Measurements from ENCODE around the gene LLGL2. TPM values are rescaled to one million over a fixed set of nuclear protein-coding genes. Genes with fewer than 3 reads are reported as not detected.
A peak's percentile ranks its signal among the peaks of the same experiment; 100 is the strongest.

LLGL2 gene
- polyA plus RNA-seq, 1 donor (not counting 4 experiments of a cell fraction or from before 2014, with no cell fraction given), result 13.8 TPM

DNA sequence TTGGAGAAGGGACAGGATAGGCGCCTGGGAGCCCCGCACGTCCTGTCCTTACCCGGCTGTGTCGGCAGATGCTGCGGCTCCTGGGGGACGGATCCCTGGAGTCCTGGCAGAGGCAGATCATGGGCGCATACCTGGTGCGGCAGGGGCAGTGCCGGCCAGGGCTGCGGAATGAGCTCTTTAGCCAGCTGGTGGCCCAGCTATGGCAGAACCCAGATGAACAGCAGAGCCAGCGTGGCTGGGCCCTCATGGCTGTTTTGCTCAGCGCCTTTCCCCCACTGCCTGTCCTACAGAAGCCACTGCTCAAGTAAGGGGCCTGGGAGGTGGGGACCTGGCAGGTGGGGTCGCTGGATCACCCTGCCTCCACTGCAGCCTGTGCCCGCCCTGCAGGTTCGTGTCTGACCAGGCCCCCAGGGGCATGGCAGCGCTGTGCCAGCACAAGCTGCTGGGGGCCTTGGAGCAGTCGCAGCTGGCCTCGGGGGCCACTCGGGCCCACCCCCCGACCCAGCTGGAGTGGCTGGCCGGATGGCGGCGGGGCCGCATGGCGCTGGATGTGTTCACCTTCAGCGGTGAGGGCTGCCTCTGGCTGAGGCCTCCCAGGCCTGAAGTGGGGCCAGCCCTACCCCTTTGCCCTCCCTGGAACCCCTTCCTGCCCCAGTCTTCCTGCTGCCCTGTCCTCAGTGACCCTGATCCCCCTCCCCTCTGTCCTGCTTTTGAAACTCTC lies 87.6 kb downstream of the LLGL2 start:
- H3K79me2 ChIP-seq (ENCODE audit: control insufficient read depth, insufficient read depth, low read length), result no peaks in the 10 kb centered on the region

GRCh38 chr17:75614006-75614405 lies 88.5 kb downstream of the LLGL2 start:
- Histone ChIP-seq H3K9me3 (ENCODE audit: control insufficient read depth, low read depth, low read length) (no peaks in the 10 kb centered on the region), H3K27ac (ENCODE audit: control insufficient read depth, insufficient read depth, low read length) (no peak overlapping the region), H4K20me1 (ENCODE audit: control insufficient read depth, extremely low read depth, insufficient read depth, low read length) (no peaks in the 10 kb centered on the region), H3K79me2 (ENCODE audit: control insufficient read depth, insufficient read depth, low read length) (no peaks in the 10 kb centered on the region), H3K4me3 (ENCODE audit: control insufficient read depth in 2 of 3, extremely low read depth in 1 of 3, insufficient read depth in 2 of 3, low read depth in 1 of 3, low read length in 3 of 3) (no peak overlapping the region), H2AFZ (ENCODE audit: control insufficient read depth, low read length) (no peak overlapping the region), H3K27me3 (ENCODE audit: control insufficient read depth, extremely low read depth, insufficient read depth, low read length) (peaks cover 5% of the 10 kb centered on the region), H3K9ac (ENCODE audit: control insufficient read depth, extremely low read depth, insufficient read depth, low read length) (no peak overlapping the region), H3K4me2 (ENCODE audit: control insufficient read depth, extremely low read depth, insufficient read depth, low read depth, low read length) (no peak overlapping the region), H3K36me3 (ENCODE audit: control insufficient read depth in 2 of 2, extremely low read depth in 1 of 2, insufficient read depth in 2 of 2, low read length in 2 of 2) (no peaks in the 10 kb centered on the region), H3K9me1 (ENCODE audit: control insufficient read depth, extremely low read depth, insufficient read depth, low read length) (no peaks in the 10 kb centered on the region), H3K4me1 (ENCODE audit: control insufficient read depth, extremely low read depth, insufficient read depth, low read length) (no peaks in the 10 kb centered on the region)
- dilution Hi-C loops (cut with MboI; ENCODE audit: extremely low pct_ligation_motif_present, low sequenced_read_pairs), result no loop called here
- no peak for FAIRE-seq
- TF ChIP-seq CTCF (optimal IDR thresholded peaks at IDR 0.05 in 1 of 3, IDR thresholded peaks at IDR 0.05 in 1 of 3, conservative IDR thresholded peaks at IDR 0.05 in 1 of 3; ENCODE audit: extremely low read depth in 1 of 3, insufficient read depth in 2 of 3, low read length in 3 of 3) (peak in 1 of 3 experiments; percentile 17), EZH2 (IDR thresholded peaks at IDR 0.05; ENCODE audit: low read length) (no peak)
- no peak for DNase-seq (ENCODE audit: low read depth, low spot score)

More for the DNA sequence above, 87.6 kb downstream of the LLGL2 start:
- TF ChIP-seq CTCF (optimal IDR thresholded peaks at IDR 0.05 in 1 of 3, IDR thresholded peaks at IDR 0.05 in 1 of 3, conservative IDR thresholded peaks at IDR 0.05 in 1 of 3; ENCODE audit: extremely low read depth in 1 of 3, insufficient read depth in 2 of 3, low read length in 3 of 3) (no peak), EZH2 (IDR thresholded peaks at IDR 0.05; ENCODE audit: low read length) (no peak)
- H3K9me1 ChIP-seq (ENCODE audit: control insufficient read depth, extremely low read depth, insufficient read depth, low read length), result no peaks in the 10 kb centered on the region
- H3K4me3 ChIP-seq (ENCODE audit: control insufficient read depth in 2 of 3, extremely low read depth in 1 of 3, insufficient read depth in 2 of 3, low read depth in 1 of 3, low read length in 3 of 3), result no peak overlapping the region
- no peaks in the 10 kb centered on the region for H3K4me1 ChIP-seq (ENCODE audit: control insufficient read depth, extremely low read depth, insufficient read depth, low read length)
- dilution Hi-C loops (cut with MboI; ENCODE audit: extremely low pct_ligation_motif_present, low sequenced_read_pairs), result no loop called here
- no peak overlapping the region for H3K9ac ChIP-seq (ENCODE audit: control insufficient read depth, extremely low read depth, insufficient read depth, low read length)
- H3K9me3 ChIP-seq (ENCODE audit: control insufficient read depth, low read depth, low read length), result no peaks in the 10 kb centered on the region
- H3K27me3 ChIP-seq (ENCODE audit: control insufficient read depth, extremely low read depth, insufficient read depth, low read length), result peaks cover 3% of the 10 kb centered on the region
- no peak overlapping the region for H3K27ac ChIP-seq (ENCODE audit: control insufficient read depth, insufficient read depth, low read length)
- DNase-seq (ENCODE audit: low read depth, low spot score), result no peak
- H4K20me1 ChIP-seq (ENCODE audit: control insufficient read depth, extremely low read depth, insufficient read depth, low read length), result no peaks in the 10 kb centered on the region
- no peak overlapping the region for H2AFZ ChIP-seq (ENCODE audit: control insufficient read depth, low read length)
- no peaks in the 10 kb centered on the region for H3K36me3 ChIP-seq (ENCODE audit: control insufficient read depth in 2 of 2, extremely low read depth in 1 of 2, insufficient read depth in 2 of 2, low read length in 2 of 2)
- H3K4me2 ChIP-seq (ENCODE audit: control insufficient read depth, extremely low read depth, insufficient read depth, low read depth, low read length), result no peak overlapping the region
- FAIRE-seq, result no peak

Measured in keratinocyte (primary cell).